CD4-positive, alpha-beta T cell treated with Interleukin-1 beta for 1 hour (primary cell): ENCODE data around the gene CHD5.
A peak's percentile ranks its signal among the peaks of the same experiment; 100 is the strongest.

Experiments used
- DNase-seq, 2 donors: peaks; one replicate each; pipeline ENCODE4 v3.0.0-alpha.2; 2020 to 2022

Gene CHD5

DNA sequence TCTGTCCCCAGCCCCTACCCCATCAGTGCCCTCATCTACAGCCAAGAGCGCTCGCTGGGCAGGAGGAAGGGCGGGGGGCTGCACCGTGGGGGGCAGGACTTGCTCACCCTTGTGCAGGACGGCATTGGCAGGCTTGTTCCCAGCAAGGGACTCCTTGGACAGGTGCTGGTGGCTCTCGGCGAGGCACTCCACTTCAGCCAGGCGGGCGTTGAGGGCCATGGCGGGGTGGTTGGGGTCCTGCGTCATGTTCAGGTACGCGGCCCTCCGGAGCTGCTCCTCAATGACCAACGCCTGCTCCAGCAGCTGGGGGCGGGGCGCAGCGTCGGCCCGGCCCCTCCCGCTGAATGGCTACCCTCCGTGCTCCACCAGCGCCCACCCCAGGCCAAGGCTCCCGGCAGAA lies 70.4 kb downstream of the CHD5 start:
- DNase-seq, result no peak

DNA sequence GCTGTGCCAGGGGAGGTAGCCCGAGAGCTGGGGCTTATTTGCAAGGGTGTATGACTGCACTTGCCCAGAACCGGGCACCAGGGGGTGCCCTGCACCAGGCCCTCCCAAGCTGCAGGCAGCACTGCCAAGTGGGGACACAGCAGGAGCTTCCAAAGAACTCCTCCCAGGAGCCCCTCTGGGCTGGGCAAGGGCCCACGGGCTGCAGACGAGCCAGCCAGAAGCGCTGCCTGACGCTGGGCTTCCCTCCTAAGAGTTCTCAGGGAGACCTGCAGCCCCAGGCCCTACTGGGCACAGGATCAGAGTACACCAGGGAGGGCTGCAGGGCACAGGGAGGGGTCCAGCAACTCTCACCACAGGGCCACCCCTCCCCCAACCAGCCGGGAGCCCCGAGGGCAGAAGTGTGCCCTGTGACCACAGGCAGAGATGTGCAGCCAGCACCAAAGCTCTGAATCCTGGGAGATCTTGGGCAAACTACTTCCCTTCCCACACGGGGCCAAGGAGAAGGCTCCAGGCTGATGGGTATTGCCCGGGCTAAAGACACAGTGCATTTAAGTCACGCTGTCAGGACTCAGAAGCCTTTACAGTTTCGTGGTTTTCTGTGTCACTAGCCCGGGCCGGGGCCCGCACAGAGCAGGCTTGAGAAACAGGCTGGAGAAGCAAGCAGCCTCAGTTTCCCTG lies 71.0 kb downstream of the CHD5 start:
- DNase-seq, result peak; percentile 29 to 33

DNA sequence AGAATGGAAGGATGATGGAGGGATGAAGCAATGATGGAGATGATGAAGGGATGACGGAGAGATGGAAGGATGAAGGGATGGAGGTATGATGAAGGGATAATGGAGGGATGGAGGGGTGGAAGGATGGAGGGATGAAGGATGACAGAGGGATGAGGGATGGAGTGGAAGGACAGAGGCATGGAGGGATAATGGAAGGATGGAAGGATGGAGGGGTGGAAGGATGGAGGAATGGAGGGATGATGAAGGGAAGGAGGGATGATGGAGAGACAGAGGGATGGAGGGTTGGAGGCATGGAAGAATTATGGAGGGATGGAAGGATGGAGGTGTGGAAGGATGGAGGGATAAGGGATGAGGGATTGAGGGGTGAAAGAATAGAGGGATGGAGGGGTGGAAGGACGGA lies 71.6 kb downstream of the CHD5 start:
- no peak for DNase-seq

DNA sequence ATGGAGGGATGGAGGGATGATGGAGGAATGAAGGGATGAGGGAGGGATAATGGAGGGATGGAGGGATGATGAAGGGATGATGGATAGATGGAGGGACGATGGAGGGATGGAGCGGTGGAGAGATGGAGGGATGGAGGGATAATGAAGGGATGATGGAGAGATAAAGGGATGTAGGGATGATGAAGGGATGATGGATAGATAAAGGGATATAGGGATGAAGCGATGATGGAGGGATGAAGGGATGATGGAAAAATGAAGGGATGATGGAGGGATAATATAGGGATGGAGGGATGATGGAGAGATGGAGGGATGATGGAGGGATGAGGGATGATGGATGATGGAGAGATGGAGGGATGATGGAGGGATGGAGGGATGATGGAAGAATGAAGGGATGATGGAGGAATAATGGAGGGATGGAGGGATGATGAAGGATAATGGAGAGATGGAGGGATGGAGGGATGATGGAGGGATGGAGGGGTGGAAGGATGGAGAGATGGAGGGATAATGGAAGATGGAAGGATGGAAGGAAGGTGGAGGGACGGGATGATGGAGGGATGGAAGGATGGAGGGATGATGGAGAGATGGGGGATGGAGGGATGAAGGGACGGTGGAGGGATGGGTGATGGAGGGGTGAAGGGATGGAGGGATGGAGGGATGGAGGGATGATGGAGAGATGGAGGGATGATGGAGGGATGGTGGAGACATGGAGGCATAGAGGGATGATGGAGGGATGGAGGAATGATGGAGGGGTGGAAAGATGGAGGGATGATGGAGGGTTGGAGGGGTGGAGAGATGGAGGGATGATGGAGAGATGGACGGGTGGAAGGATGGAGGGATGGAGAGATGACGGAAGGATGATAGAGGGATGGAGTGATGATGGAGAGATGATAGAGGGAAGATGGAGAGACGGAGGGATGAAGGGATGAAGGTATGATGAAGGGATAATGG lies 72.4 kb downstream of the CHD5 start:
- no peak for DNase-seq

DNA sequence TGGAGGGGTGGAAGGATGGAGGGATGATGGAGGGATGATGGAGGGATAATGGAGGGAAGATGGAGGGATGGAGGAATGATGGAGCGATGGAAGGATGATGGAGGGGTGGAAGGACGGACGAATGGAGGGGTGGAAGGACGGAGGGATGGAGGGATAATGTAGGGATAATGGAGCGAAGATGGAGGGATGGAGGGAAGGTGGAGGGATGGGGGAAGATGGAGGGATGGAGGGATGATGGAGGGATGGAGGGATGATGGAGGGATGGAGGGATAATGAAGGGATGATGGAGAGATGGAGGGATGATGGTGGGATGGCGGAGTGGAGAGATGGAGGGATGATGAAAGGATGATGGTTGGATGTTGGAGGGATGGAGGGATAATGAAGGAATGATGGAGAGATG lies 73.1 kb downstream of the CHD5 start:
- DNase-seq, result no peak

DNA sequence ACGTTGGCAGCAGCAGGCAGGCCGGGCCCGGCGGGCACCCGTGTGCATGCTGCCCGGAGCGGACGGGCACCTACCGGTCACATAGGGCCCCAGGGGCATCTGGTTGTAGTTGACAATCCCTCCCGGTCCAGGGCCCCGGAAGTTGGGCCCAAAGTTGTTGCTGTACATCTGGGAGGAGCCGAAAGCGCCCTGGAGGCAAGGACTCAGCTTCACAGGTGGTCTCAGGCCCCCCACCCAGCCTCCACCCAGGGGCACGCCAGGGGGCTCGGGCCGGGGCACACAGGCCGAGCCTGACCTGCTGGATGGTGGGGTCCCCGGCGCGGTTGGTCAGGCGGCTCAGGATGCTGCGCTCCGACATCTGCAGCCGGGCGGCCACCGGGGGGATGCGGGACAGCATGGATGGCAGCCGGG lies 73.8 kb downstream of the CHD5 start:
- no peak for DNase-seq

DNA sequence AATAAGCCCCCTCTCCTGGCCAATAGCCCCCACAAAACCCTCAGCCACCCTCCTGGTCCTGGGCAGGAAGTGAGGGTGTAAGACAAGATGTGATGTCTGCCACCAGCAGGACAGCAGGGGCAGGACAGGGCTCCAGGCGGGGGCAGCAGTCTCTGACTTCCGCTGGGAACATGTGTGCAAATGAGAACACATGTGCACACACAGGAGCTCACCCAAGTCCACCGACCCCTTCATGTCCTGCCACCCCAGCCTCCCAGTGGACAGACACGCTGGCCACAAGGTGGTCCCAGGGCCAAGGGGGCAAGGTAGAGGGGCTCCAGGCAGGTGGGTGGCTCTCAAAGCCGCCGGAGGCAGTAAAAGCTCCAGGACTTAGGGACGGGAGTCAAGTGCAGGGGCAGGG lies 74.4 kb downstream of the CHD5 start:
- no peak for DNase-seq

DNA sequence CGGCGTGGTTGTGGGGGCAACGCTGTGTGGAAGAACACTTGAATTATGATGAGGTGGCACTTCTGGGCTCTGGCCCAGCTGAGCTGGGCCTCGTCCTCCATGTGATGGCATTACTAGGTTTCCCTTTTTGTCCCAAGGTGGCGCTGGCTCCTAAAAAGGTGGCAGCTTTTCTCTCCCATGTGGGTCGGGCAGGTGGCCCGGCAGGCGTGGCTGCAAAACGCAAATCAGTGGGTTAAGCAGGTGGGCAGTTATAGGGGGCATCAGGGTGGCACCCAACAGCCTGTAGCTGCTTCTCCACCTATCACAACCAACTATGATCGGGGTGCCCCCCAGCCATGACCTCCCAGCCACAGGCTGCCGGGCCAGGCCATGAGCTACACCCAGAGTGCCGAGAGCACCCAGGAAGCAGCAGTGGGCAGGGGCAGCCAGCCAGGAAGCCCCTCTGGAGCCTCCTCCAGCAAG lies 74.9 kb downstream of the CHD5 start:
- DNase-seq, result no peak

DNA sequence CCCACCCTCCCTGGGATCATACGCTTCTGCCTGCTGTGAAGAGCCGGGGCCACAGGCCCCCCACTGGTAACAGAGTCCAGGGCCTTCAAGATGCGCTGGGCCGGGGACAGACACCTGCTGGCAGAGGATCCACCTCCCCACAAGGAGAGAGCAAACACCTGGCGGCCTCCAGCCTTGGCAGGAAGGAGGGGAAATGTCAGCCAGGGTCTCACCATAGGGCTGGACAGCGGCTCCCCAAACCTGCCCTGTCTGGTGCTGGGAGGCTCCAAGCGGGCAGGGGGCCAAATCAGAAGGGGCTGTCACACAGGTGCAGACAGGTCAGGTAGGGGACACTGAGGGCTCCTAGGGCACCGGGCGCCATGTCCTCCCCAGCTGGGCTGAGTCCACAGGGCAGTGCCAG lies 75.5 kb downstream of the CHD5 start:
- no peak for DNase-seq

DNA sequence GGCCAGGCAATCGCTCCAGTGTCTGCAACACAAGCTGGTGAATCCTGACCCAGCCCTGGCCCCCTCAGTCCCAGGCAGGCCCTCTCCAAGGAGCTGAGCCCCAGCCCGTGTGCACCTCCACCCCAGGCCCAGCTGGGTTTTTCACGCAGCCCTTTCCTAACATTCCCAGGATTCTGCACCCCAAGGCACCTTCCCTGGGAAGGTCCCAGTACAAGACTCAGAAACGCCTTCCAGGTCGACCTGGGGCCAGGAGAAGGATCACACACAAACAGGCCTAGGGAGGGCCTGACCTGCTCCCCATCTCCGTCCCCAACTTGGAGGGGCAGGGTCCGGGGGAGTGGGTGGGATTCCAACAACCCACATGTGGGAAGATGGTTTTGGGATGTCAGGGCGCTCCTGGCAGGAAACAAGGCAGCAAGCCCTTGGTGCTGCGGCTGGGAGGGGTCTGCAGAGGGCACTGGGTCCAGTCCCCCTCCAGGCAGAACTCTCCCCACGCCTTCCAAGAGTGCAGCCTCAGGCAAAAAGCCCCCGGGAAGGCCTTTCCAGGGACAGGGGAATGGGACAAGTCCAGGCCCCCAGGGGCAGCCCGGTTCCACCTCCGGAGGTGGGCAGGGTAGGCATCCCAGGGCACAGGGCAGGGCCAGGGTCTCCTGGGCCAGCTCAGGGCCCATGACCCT lies 76.1 kb downstream of the CHD5 start:
- DNase-seq, result no peak

DNA sequence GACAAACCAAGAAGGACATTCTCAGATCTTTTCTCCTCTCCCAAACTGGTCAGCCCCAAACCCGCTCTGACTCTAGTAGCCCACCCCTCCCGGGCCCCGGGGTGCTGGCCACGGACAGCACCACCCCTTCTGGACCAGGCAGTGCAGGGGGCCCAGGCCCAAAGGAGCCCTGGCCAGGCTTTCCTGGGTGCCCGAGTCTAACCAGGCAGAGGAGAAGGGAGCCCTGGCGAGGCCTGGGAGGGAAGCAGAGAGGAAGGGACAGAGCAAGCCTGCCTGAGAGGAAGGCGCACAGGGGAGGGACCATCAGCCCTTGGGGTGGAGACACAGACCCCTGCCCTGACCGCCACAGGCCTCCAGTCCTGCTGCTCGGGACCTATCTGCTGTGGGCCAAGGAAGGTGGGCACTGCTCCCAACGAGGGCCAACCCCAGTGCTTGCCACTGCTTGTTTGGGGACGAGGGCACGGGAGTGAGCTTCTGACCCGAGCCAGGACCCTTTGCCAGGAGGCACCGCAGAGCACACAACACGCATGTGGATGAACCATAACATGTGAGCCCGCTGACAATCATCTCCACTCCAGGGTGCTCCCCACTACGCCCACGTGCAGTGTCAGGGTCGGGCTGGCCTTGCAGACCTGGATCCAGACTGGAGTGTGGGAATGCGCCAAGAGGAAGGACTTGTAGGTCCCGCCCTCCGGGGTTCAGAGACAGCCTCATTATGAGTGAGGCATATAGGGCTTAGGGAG lies 76.8 kb downstream of the CHD5 start:
- no peak for DNase-seq

DNA sequence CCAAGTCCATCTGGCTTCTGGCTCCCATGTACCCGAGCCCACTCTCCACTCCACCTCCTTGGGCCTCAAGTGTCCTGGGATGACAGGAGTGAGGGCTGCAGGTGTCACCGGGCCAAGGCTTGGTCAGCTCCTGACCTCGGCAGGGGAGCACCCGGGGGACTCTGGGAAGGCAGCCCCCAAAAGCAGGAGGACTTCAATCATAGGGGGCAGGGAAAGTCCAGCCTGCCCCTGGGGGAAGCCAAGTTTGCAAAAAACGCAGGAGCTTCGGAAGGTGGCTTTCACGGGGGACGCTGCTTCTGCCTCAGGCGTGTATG lies 77.6 kb downstream of the CHD5 start:
- DNase-seq, result no peak

DNA sequence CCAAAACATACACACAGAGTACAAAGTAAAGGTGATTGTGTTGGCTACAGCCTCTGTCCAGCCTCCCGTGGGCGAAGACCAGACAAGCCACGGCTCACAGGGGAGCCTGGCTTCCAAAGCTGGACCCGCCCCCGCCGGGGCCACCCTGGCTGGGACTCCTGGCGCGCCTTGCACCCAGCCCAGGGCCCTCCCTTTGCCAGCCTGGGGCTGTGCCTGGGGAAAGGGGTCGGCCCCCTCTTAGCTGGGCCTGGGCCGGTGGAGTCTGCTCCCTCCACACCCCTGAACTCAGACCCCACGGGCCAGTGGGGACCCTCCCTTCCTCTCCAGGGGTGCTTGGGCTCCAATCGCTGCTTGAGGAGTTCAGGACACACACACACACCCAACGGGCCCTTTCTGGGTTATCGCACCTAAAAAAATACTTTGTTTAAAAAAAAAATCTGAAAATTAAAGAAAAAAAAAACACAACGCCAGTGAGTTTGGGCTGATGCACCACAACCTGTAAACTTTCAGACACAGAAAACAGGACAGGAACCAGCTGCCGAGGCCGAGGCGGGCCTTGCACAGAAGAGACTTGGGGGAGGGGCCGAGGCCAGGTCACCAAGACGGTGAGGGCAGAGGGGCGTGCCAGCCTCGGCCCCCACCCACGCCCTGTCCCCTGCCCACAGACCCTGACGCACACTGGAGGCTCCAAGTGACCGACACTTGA lies 78.1 kb downstream of the CHD5 start:
- no peak for DNase-seq

DNA sequence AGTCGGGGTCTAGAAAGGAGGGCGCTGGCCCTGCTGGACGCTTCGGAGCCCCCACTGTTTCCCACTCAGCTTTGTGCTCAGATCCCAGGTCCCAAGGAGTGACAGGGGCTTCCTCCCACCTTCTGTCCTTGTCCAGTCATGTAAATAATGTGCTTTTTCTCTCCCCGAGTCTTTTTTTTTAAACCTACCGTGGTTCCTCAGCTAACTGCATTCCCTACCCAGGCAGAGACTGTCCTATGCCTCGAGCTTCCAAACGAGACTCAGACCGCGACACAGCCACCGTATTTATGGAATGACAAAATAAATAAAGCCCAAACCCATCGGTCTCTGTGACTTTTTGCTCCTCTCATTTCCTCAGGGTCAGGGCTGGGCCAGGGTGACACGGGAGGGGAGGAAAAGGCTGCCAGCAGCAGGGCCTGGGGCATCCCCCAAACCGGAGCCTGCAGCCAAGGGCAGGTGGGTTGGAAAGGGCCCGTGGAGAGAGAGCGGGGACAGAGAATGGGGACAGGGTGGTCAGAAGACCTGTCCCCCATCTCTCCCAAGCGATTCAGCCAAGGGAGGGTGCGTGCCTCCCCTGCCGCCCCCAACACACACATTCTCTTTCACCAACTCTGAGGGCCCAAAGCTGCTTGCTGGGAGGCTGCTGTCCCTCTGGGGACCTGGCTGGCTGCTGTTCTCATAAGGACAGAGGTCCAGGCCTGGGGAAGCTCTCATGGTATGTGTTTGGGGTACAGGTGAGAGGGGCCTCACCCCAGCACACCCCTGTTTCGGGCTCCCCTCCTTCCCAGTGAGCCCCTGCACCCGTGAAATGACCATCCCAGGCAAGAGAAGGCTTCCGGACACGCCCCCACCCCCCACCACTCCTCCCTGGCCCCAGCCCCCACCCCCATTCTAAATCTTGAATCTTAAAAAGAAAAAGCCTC lies 79.0 kb downstream of the CHD5 start:
- no peak for DNase-seq

DNA sequence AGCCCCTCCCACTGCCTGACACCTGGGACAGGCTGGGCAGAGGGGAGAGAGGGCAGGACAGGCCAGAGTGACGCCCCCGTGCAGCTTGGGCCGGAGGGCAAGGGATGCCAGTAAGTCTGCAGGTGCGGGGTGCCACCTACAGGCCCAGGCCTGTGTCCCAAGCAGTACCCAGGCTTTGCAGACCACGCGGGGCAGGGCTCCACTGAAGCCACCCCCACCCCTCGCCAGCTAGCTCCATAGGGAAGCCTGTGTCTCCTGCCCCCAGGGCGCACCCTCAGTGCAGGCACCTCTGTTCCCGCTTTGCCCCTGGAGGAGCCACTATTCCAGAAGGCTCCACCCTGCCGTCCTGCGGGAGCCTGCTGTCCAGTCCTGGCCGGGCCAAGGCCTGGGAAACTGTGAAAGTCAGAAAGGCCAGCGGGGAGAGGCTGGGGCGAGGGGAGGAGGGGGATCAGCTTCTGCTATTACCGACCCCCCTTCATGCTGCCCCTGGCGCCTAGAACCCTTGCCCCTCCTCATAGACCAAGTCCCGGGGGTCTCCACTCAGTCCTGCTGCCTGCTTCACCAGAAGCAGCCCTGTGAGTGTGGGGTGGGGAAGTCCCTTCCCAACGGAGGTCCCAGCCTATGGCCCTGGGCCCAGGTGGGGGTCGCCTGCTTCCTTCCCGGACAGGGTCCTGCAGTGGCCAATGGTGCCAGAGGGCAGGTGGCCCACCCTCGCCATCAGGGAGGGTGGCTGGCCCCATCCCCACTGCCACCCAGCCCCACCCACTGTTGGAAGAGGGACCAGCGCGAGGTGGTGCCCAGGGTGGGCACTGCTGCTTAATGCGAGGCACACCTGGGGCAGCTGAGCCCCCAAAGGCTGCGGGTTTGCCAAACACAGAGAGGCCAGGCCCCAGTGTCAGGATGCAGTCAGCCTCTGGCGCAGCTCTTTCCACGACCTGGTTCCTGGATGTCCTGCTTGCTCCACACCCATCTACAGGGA lies 80.0 kb downstream of the CHD5 start:
- DNase-seq, result no peak

DNA sequence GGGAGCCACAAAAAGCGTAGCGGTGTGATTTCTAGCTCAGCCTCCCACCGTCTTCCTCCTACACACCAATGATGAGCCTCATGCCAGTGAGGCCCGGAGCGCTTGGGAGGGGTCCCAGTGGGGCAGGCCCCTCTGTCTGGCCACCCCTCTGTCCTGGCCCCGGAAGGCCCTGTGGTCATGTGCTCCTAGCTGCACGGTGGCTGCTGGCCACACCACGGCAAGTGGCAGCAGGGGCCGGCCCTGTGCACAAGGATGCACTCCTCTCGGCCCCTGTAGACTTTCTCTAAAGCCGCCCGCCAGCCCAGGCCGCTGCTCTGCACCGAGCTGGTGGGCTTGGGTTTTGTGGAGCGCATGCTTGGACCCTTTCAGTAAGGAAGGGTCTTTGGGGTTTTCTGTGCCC lies 80.8 kb downstream of the CHD5 start:
- DNase-seq, result no peak

DNA sequence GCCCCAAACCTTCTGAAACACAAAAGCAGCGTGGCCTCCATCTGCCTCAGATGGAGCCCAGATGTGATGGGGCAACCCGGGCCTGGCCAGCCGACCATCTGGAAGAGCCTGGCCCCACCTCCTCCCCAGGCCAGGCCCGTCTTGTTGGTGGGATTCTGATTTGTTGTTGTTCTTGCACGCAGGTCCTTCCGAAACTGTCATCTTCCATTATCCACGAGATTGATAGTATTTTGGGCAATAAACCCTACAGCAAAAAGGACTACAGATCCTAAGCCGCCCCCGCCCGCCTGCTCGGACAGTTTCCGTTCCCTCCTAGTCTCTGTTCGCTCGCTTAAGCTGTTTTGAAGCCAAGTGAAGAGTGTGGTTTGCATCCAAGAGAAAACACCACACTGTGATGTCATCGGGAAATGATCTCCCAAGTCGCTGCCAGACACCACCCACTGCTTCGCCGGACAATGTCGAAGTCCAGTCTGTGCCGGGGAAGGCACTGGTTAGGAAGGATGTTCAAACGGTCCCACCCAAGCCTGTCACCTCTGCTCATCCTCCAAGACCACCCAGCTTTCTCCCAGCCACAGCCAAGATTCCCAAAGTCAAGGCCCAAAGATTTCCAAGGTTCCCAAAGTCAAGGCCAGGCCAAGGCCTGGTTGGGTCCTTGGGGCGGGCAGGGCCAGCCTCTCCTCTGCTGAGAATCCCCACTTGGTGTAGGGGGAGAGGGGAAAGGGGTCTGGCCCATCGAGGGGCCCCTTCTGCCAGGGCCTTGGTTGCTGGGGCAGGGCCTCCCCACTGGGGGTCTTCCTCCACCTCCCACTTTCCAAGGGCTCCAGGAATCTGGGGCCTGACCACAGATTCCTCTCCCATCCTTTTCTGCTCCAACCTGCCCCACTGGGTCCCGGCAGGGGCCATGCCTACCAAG lies 81.6 kb downstream of the CHD5 start:
- no peak for DNase-seq

DNA sequence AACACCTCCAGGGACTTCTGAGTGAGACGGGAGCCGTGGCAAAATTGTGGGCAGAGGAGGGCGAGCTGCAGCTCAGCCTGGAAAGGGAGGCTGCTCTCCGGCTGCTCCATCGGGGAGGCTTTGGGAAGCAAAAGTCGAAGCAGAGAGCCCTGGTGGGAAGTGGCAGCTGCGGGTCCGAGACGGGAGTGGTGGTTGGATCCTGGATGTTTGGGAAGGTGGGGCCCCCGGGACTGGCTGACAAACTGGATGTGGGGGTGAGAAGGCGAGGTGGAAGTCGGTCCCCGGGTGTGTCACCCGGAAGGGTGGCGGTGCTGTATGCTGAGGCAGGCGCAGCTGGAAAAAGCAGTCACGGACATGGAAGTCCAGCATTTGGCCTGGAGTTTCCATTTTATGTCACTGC lies 82.3 kb downstream of the CHD5 start:
- DNase-seq, result no peak

DNA sequence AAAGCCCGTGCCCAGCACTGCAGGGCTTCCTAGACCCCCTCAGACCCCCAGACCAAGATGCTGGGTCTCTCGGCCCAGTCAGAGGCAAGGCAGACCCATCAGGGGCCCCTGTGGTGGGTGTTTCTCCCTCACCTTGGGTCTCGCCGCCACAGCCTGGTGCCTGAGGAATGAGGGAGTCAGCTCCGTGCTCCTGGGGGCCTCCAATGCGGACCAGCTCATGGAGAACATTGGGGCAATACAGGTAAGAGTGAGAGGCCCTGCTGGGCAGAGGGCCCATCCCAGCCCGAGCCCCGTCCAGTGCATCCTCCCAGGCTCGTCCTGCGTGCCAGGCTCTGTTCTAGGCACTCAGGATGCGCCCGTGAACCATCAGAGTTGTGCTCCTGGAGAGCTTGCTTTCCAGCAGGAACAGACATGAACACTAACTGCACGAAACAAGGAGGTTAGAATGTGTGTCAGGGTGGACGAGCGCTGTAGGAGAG lies 83.0 kb downstream of the CHD5 start:
- DNase-seq, result no peak
